WTC11 (cell line): ENCODE data around the gene RAD23B.

Experiments
- CREB1 ChIP-seq: sonication (generic); formaldehyde crosslinking; IDR thresholded peaks from 2 replicates; pipeline ENCODE4 v1.8.0; 2023; ENCODE audit warnings: mild to moderate bottlenecking, missing genetic modification reagents
- FOXJ3 ChIP-seq: sonication (generic); formaldehyde crosslinking; IDR thresholded peaks from 2 replicates; pipeline ENCODE4 v1.9.0; 2021; ENCODE audit warnings: missing genetic modification reagents, mild to moderate bottlenecking, borderline replicate concordance
- KAT7 ChIP-seq: sonication (generic); formaldehyde crosslinking; IDR thresholded peaks from 2 replicates; pipeline ENCODE4 v1.8.1; 2023; ENCODE audit warnings: missing genetic modification reagents, mild to moderate bottlenecking, borderline replicate concordance
- TF ChIP-seq, protein P1 (sequence below): fragments of 200-600 bp; IDR thresholded peaks from 2 replicates; pipeline ENCODE4 v1.8.0; 2022; ENCODE audit warnings: antibody characterized with exemption
- TF ChIP-seq, protein P2 (sequence below): fragments of 250-450 bp; sonication (Bioruptor Pico); conservative IDR thresholded peaks from 2 replicates; pipeline ENCODE4 v1.9.0; 2021; ENCODE audit warnings: mild to moderate bottlenecking
- TF ChIP-seq, protein P3 (sequence below): sonication (generic); formaldehyde crosslinking; IDR thresholded peaks from 2 replicates; pipeline ENCODE4 v1.8.0; 2022; ENCODE audit warnings: mild to moderate bottlenecking, missing genetic modification reagents
- TF ChIP-seq, protein P4 (sequence below): sonication (generic); formaldehyde crosslinking; IDR thresholded peaks from 2 replicates; pipeline ENCODE4 v1.8.1; 2023; ENCODE audit warnings: mild to moderate bottlenecking, missing genetic modification reagents, borderline replicate concordance
- TF ChIP-seq, protein P5 (sequence below): sonication (generic); formaldehyde crosslinking; IDR thresholded peaks from 2 replicates; pipeline ENCODE4 v1.8.1; 2023; ENCODE audit warnings: mild to moderate bottlenecking, missing genetic modification reagents
- TF ChIP-seq, protein P6 (sequence below): sonication (generic); formaldehyde crosslinking; IDR thresholded peaks from 2 replicates; pipeline ENCODE4 v1.8.1; 2022; ENCODE audit warnings: low read depth, missing genetic modification reagents, borderline replicate concordance

DNA sequence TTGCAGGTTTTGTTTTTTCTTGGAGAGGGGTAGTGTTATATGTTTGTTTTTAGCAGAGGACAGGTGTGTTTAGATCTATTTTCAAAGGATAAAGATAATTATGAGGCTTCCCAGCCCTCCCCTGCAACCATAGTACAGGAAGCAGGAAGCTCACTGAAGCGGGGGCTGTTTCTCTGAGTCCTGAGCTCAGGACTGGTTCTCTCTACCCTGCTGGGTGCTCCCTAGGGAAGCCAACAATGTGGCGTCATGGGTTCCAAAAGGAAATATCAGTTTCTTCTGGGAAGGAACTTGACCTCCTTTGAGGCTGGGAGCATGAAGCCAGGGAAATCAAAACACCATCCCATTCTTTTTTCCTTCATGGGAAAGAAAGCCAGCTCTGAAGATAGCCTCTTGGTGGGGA, 62.2 kb downstream of the RAD23B start:
- TF ChIP-seq, protein P1, sequence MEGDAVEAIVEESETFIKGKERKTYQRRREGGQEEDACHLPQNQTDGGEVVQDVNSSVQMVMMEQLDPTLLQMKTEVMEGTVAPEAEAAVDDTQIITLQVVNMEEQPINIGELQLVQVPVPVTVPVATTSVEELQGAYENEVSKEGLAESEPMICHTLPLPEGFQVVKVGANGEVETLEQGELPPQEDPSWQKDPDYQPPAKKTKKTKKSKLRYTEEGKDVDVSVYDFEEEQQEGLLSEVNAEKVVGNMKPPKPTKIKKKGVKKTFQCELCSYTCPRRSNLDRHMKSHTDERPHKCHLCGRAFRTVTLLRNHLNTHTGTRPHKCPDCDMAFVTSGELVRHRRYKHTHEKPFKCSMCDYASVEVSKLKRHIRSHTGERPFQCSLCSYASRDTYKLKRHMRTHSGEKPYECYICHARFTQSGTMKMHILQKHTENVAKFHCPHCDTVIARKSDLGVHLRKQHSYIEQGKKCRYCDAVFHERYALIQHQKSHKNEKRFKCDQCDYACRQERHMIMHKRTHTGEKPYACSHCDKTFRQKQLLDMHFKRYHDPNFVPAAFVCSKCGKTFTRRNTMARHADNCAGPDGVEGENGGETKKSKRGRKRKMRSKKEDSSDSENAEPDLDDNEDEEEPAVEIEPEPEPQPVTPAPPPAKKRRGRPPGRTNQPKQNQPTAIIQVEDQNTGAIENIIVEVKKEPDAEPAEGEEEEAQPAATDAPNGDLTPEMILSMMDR, result no peak
- TF ChIP-seq, protein P2, sequence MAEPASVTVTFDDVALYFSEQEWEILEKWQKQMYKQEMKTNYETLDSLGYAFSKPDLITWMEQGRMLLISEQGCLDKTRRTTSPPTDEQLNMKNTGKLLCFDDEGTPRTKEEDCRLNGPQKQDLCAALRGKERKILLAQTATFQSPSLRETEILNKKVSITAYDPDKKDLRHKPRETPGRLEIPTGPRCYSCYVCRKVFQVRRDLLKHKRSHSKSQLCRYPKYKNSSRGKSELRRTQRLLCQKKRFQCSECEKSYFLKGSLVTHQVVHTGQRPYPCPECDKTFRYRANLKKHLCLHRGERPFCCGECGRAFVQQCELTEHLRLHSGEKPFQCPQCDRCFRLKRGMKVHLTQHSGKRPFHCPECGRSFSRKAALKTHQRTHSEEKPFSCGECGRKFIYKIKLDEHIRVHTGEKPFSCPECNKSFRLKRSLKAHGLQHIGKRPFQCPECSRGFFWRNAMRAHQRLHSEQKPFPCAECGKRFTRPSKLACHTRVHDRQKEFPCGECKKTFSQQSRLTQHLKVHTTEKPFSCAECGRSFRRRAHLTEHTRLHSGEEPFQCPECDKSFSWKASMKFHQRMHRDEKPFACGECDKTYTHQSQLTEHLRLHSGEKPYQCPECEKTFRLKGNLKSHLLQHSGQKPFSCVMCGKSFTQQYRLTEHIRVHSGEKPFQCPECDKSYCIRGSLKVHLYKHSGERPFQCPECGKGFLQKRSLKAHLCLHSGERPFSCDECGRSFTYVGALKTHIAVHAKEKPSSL (CRISPR knock-in tag), result no peak
- TF ChIP-seq, protein P3, sequence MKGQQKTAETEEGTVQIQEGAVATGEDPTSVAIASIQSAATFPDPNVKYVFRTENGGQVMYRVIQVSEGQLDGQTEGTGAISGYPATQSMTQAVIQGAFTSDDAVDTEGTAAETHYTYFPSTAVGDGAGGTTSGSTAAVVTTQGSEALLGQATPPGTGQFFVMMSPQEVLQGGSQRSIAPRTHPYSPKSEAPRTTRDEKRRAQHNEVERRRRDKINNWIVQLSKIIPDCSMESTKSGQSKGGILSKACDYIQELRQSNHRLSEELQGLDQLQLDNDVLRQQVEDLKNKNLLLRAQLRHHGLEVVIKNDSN, result no peak
- TF ChIP-seq, protein P4, sequence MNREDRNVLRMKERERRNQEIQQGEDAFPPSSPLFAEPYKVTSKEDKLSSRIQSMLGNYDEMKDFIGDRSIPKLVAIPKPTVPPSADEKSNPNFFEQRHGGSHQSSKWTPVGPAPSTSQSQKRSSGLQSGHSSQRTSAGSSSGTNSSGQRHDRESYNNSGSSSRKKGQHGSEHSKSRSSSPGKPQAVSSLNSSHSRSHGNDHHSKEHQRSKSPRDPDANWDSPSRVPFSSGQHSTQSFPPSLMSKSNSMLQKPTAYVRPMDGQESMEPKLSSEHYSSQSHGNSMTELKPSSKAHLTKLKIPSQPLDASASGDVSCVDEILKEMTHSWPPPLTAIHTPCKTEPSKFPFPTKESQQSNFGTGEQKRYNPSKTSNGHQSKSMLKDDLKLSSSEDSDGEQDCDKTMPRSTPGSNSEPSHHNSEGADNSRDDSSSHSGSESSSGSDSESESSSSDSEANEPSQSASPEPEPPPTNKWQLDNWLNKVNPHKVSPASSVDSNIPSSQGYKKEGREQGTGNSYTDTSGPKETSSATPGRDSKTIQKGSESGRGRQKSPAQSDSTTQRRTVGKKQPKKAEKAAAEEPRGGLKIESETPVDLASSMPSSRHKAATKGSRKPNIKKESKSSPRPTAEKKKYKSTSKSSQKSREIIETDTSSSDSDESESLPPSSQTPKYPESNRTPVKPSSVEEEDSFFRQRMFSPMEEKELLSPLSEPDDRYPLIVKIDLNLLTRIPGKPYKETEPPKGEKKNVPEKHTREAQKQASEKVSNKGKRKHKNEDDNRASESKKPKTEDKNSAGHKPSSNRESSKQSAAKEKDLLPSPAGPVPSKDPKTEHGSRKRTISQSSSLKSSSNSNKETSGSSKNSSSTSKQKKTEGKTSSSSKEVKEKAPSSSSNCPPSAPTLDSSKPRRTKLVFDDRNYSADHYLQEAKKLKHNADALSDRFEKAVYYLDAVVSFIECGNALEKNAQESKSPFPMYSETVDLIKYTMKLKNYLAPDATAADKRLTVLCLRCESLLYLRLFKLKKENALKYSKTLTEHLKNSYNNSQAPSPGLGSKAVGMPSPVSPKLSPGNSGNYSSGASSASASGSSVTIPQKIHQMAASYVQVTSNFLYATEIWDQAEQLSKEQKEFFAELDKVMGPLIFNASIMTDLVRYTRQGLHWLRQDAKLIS, result no peak
- TF ChIP-seq, protein P5, sequence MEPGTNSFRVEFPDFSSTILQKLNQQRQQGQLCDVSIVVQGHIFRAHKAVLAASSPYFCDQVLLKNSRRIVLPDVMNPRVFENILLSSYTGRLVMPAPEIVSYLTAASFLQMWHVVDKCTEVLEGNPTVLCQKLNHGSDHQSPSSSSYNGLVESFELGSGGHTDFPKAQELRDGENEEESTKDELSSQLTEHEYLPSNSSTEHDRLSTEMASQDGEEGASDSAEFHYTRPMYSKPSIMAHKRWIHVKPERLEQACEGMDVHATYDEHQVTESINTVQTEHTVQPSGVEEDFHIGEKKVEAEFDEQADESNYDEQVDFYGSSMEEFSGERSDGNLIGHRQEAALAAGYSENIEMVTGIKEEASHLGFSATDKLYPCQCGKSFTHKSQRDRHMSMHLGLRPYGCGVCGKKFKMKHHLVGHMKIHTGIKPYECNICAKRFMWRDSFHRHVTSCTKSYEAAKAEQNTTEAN, result no peak
- no peak for TF ChIP-seq CREB1 (CRISPR knock-in tag)
- TF ChIP-seq FOXJ3 (CRISPR knock-in tag), result no peak
- no peak for TF ChIP-seq KAT7
- TF ChIP-seq, protein P6, sequence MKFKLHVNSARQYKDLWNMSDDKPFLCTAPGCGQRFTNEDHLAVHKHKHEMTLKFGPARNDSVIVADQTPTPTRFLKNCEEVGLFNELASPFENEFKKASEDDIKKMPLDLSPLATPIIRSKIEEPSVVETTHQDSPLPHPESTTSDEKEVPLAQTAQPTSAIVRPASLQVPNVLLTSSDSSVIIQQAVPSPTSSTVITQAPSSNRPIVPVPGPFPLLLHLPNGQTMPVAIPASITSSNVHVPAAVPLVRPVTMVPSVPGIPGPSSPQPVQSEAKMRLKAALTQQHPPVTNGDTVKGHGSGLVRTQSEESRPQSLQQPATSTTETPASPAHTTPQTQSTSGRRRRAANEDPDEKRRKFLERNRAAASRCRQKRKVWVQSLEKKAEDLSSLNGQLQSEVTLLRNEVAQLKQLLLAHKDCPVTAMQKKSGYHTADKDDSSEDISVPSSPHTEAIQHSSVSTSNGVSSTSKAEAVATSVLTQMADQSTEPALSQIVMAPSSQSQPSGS (CRISPR knock-in tag), result no peak
